HCT116 (cell line): ENCODE measurements around the gene VSIG2. TPM values are rescaled to one million over a fixed set of nuclear protein-coding genes. Genes with fewer than 3 reads are reported as not detected.

Experiments
- ATAC-seq: fragments of 200-7000 bp; cut with Tn5 transposase; 2 replicates; pipeline ENCODE4 v1.9.1; 2020; ENCODE audit warnings: mild to moderate bottlenecking, moderate library complexity
- BruUV-seq: library from RNA; stranded (reverse); fragments of 400-500 nt; replicated peaks from 2 replicates; lab custom pipeline; 2021; lab: Mats Ljungman, UMichigan
- CTCF ChIA-PET: fragments of 300-600 bp; sonication (Branson Sonifier 250); formaldehyde crosslinking; loops from one replicate; lab custom pipeline; 2021; ENCODE audit warnings: antibody characterized with exemption; lab: Charles Lee
- POLR2A ChIA-PET: fragments of 300-600, 350-600 bp; sonication (Branson Sonifier 250); formaldehyde crosslinking; loops from one replicate; lab custom pipeline; 2021; ENCODE audit warnings: antibody characterized with exemption; lab: Charles Lee
- RAD21 ChIA-PET, 2 experiments: fragments of 300-600 bp; sonication (Branson Sonifier 250); formaldehyde crosslinking; loops; one replicate each; lab custom pipeline; 2023; ENCODE audit warnings: low total read pairs in 2 of 2; ENCODE audit not compliant: uncharacterized antibody in 2 of 2, unreplicated experiment in 2 of 2, low non-redundant PET in 1 of 2; lab: Charles Lee
- DNase-seq: peaks from one replicate; pipeline ENCODE4 v3.0.0-alpha.2; 2010; ENCODE audit warnings: low read depth, low spot score
- H2AFZ ChIP-seq: fragments of 200-600 bp; shearing (Covaris generic), sonication (generic); 2 replicates; pipeline ENCODE4 v1.6.1; 2017; ENCODE audit warnings: low read depth, mixed run types, mixed read lengths, antibody characterized with exemption, low read length; ENCODE audit not compliant: poor library complexity, severe bottlenecking
- H3K27ac ChIP-seq: 2 replicates; pipeline ENCODE4 v1.5.1; 2012; ENCODE audit warnings: low read depth, low read length
- H3K27me3 ChIP-seq: fragments of 200-600 bp; sonication (generic); 2 replicates; pipeline ENCODE4 v1.6.1; 2016; ENCODE audit warnings: mixed run types, low read length, mixed read lengths; ENCODE audit not compliant: insufficient read depth
- H3K36me3 ChIP-seq, 2 experiments: fragments of 200-500 bp in 1 of 2; fragments of 200-600 bp in 1 of 2; sonication (Bioruptor generic) in 1 of 2; sonication (generic) in 1 of 2; 2 replicates each; pipeline versions ENCODE4 v1.5.1 to v1.6.1; 2014 to 2016; ENCODE audit warnings: low read length in 2 of 2, inconsistent platforms in 1 of 2, mixed read lengths in 1 of 2, mixed run types in 1 of 2; ENCODE audit not compliant: insufficient read depth in 2 of 2, control insufficient read depth in 1 of 2
- H3K4me1 ChIP-seq, 2 experiments: fragments of 200-600 bp in 1 of 2; sonication (generic) in 1 of 2; 2 replicates each; pipeline versions ENCODE4 v1.5.1 to v1.6.1; 2012 to 2017; ENCODE audit warnings: low read length in 2 of 2, inconsistent platforms in 1 of 2, mild to moderate bottlenecking in 1 of 2, mixed read lengths in 1 of 2, mixed run types in 1 of 2, moderate library complexity in 1 of 2; ENCODE audit not compliant: insufficient read depth in 2 of 2, control insufficient read depth in 1 of 2
- H3K4me2 ChIP-seq: fragments of 200-600 bp; sonication (generic); 2 replicates; pipeline ENCODE4 v1.6.1; 2017; ENCODE audit warnings: mixed run types, low read length, mixed read lengths
- H3K4me3 ChIP-seq, 2 experiments: fragments of 200-600 bp in 1 of 2; sonication (generic) in 1 of 2; replicated peaks in 1 of 2; 2 replicates each; pipeline ENCODE4 v1.5.1; 2011 to 2016; ENCODE audit warnings: low read length in 2 of 2, control low read depth in 1 of 2, low read depth in 1 of 2, mild to moderate bottlenecking in 1 of 2, mixed read lengths in 1 of 2, mixed run types in 1 of 2
- H3K79me2 ChIP-seq: fragments of 200-600 bp; sonication (generic); 2 replicates; pipeline ENCODE4 v1.6.1; 2017; ENCODE audit warnings: mild to moderate bottlenecking, mixed run types, low read length, moderate library complexity, mixed read lengths; ENCODE audit not compliant: insufficient read depth
- H3K9ac ChIP-seq: fragments of 200-600 bp; sonication (generic); 2 replicates; pipeline ENCODE4 v1.6.1; 2016; ENCODE audit warnings: low read length, mixed read lengths
- H3K9me2 ChIP-seq: fragments of 200-600 bp; sonication (generic), shearing (Covaris generic); 2 replicates; pipeline ENCODE4 v1.6.1; 2017; ENCODE audit warnings: mixed run types, mild to moderate bottlenecking, moderate library complexity; ENCODE audit not compliant: insufficient read depth
- H3K9me3 ChIP-seq, 2 experiments: fragments of 200-500 bp in 1 of 2; fragments of 200-600 bp in 1 of 2; sonication (Bioruptor generic) in 1 of 2; sonication (generic) in 1 of 2; 2 replicates each; pipeline ENCODE4 v1.6.1; 2014 to 2017; ENCODE audit warnings: low read length in 2 of 2, mixed read lengths in 2 of 2, inconsistent platforms in 1 of 2, low read depth in 1 of 2, mild to moderate bottlenecking in 1 of 2, mixed run types in 1 of 2, moderate library complexity in 1 of 2; ENCODE audit not compliant: control insufficient read depth in 1 of 2, insufficient read depth in 1 of 2
- H4K20me1 ChIP-seq: fragments of 200-600 bp; sonication (generic), shearing (Covaris generic); 2 replicates; pipeline ENCODE4 v1.6.1; 2017; ENCODE audit warnings: mixed run types, mild to moderate bottlenecking, moderate library complexity; ENCODE audit not compliant: insufficient read depth
- ATF3 ChIP-seq: IDR thresholded peaks from 2 replicates; pipeline ENCODE4 v1.6.1; 2012
- ELF1 ChIP-seq: IDR thresholded peaks from 2 replicates; pipeline ENCODE4 v1.6.1; 2012; ENCODE audit warnings: low read depth, borderline replicate concordance
- EZH2 ChIP-seq: fragments of 200-600 bp; sonication (generic); IDR thresholded peaks from 2 replicates; pipeline ENCODE4 v1.6.1; 2017; ENCODE audit warnings: antibody characterized with exemption, mixed run types
- MAX ChIP-seq: IDR thresholded peaks from 2 replicates; pipeline ENCODE4 v1.6.1; 2012
- POLR2AphosphoS5 ChIP-seq: IDR thresholded peaks from 2 replicates; pipeline ENCODE4 v1.6.1; 2011; ENCODE audit warnings: mild to moderate bottlenecking, low read depth, low read length, moderate library complexity
- RAD21 ChIP-seq: IDR thresholded peaks from 2 replicates; pipeline ENCODE4 v1.6.1; 2012; ENCODE audit warnings: low read depth, mild to moderate bottlenecking
- SIN3A ChIP-seq: IDR thresholded peaks from 2 replicates; pipeline ENCODE4 v1.6.1; 2012; ENCODE audit warnings: low read depth
- SP1 ChIP-seq: IDR thresholded peaks from 2 replicates; pipeline ENCODE4 v1.6.1; 2012; ENCODE audit warnings: low read depth
- ZFX ChIP-seq: fragments of 450-650 bp; IDR thresholded peaks from 2 replicates; pipeline ENCODE4 v1.6.1; 2017
- ZNF274 ChIP-seq: fragments of 200-500 bp; sonication (Bioruptor generic); IDR thresholded peaks from 2 replicates; pipeline ENCODE4 v1.6.1; 2014; ENCODE audit warnings: mild to moderate bottlenecking, low read depth, low read length, inconsistent platforms
- intact Hi-C: fragments of 100-400 bp; cut with micrococcal nuclease; formaldehyde crosslinking; loops from 2 replicates; pipeline ENCODE4 v1.10.0; 2022
- total RNA-seq: library from RNA; stranded (reverse); gene quantifications from one replicate; pipeline ENCODE4 v1.2.1, GENCODE V29; 2021; ENCODE audit not compliant: unreplicated experiment

Gene VSIG2
- total RNA-seq, 1 experiment from 2014 or later: not detected

GRCh38 chr11:124739479-124740276, 12.4 kb downstream of the VSIG2 start, which contains the start of gene NRGN:
Gene NRGN (plus strand): TSS chr11:124739942. CDS start chr11:124740085, 143 bp downstream.
- Histone ChIP-seq H4K20me1 (no peaks in the 10 kb centered on the region), H3K27me3 (peaks cover 7% of the 10 kb centered on the region; the same call in 1 of the 2 replicates), H2AFZ (peak within 1 kb of the TSS; percentile 68), H3K4me3 (peak within 1 kb of the TSS; percentile 65 to 84), H3K4me1 (peaks cover 3 to 15% of the 10 kb centered on the region in 2 experiments; a peak in 3 of 4 replicates), H3K79me2 (0 out of 2 replicates have a peak, but pooled peaks cover 5% of the 10 kb centered on the region), H3K9me2 (no peaks in the 10 kb centered on the region), H3K9me3 (no peaks in the 10 kb centered on the region), H3K27ac (peak within 1 kb of the TSS; percentile 37), H3K36me3 (no peaks in the 10 kb centered on the region), H3K9ac (peak within 1 kb of the TSS; percentile 64), H3K4me2 (peak within 1 kb of the TSS; percentile 100)
- POLR2A ChIA-PET: interaction anchor here (0.9 kb wide), 1 partner anchor 15 kb away, joined by 3 read pairs; no protein-coding TSS in a partner anchor
- RAD21 ChIA-PET: interaction anchor here in 1 of 2 experiments (0.7 kb wide), 1 partner anchor 54 kb away, joined by 3 read pairs; no protein-coding TSS in a partner anchor
- peak; percentile 66 for DNase-seq
- no TSS peak for BruUV-seq
- CTCF ChIA-PET: interaction anchor here (0.8 to 1.1 kb wide), 2 partner anchors 9 to 97 kb away, joined by 3 read pairs; no protein-coding TSS in a partner anchor
- intact Hi-C loops: no loop called here
- peak; percentile 95 for ATAC-seq
- TF ChIP-seq ELF1 (no peak), SP1 (no peak), SIN3A (0 out of 2 replicates have a peak, but pooled peaks have one; percentile 26), EZH2 (no peak), ATF3 (no peak), RAD21 (no peak), ZFX (no peak), POLR2AphosphoS5 (peak; percentile 35; the same call in 1 of the 2 replicates), MAX (no peak), ZNF274 (no peak)
